HCT116 (cell line): Measurements from ENCODE around the gene RUVBL1. TPM values are rescaled to one million over a fixed set of nuclear protein-coding genes. Genes with fewer than 3 reads are reported as not detected.

Experiments used
- ATAC-seq: fragments of 200-7000 bp; cut with Tn5 transposase; 2 replicates; pipeline ENCODE4 v1.9.1; 2020; ENCODE audit warnings: mild to moderate bottlenecking, moderate library complexity
- BruUV-seq: library from RNA; stranded (reverse); fragments of 400-500 nt; replicated peaks from 2 replicates; lab custom pipeline; 2021; lab: Mats Ljungman, UMichigan
- CTCF ChIA-PET: fragments of 300-600 bp; sonication (Branson Sonifier 250); formaldehyde crosslinking; loops from one replicate; lab custom pipeline; 2021; ENCODE audit warnings: antibody characterized with exemption; lab: Charles Lee
- POLR2A ChIA-PET: fragments of 300-600, 350-600 bp; sonication (Branson Sonifier 250); formaldehyde crosslinking; loops from one replicate; lab custom pipeline; 2021; ENCODE audit warnings: antibody characterized with exemption; lab: Charles Lee
- RAD21 ChIA-PET, 2 experiments: fragments of 300-600 bp; sonication (Branson Sonifier 250); formaldehyde crosslinking; loops; one replicate each; lab custom pipeline; 2023; ENCODE audit warnings: low total read pairs in 2 of 2; ENCODE audit not compliant: uncharacterized antibody in 2 of 2, unreplicated experiment in 2 of 2, low non-redundant PET in 1 of 2; lab: Charles Lee
- DNase-seq: peaks from one replicate; pipeline ENCODE4 v3.0.0-alpha.2; 2010; ENCODE audit warnings: low read depth, low spot score
- H2AFZ ChIP-seq: fragments of 200-600 bp; shearing (Covaris generic), sonication (generic); 2 replicates; pipeline ENCODE4 v1.6.1; 2017; ENCODE audit warnings: low read depth, mixed run types, mixed read lengths, antibody characterized with exemption, low read length; ENCODE audit not compliant: poor library complexity, severe bottlenecking
- H3K27ac ChIP-seq: 2 replicates; pipeline ENCODE4 v1.5.1; 2012; ENCODE audit warnings: low read depth, low read length
- H3K27me3 ChIP-seq: fragments of 200-600 bp; sonication (generic); 2 replicates; pipeline ENCODE4 v1.6.1; 2016; ENCODE audit warnings: mixed run types, low read length, mixed read lengths; ENCODE audit not compliant: insufficient read depth
- H3K36me3 ChIP-seq, 2 experiments: fragments of 200-500 bp in 1 of 2; fragments of 200-600 bp in 1 of 2; sonication (Bioruptor generic) in 1 of 2; sonication (generic) in 1 of 2; 2 replicates each; pipeline versions ENCODE4 v1.5.1 to v1.6.1; 2014 to 2016; ENCODE audit warnings: low read length in 2 of 2, inconsistent platforms in 1 of 2, mixed read lengths in 1 of 2, mixed run types in 1 of 2; ENCODE audit not compliant: insufficient read depth in 2 of 2, control insufficient read depth in 1 of 2
- H3K4me1 ChIP-seq, 2 experiments: fragments of 200-600 bp in 1 of 2; sonication (generic) in 1 of 2; 2 replicates each; pipeline versions ENCODE4 v1.5.1 to v1.6.1; 2012 to 2017; ENCODE audit warnings: low read length in 2 of 2, inconsistent platforms in 1 of 2, mild to moderate bottlenecking in 1 of 2, mixed read lengths in 1 of 2, mixed run types in 1 of 2, moderate library complexity in 1 of 2; ENCODE audit not compliant: insufficient read depth in 2 of 2, control insufficient read depth in 1 of 2
- H3K4me2 ChIP-seq: fragments of 200-600 bp; sonication (generic); 2 replicates; pipeline ENCODE4 v1.6.1; 2017; ENCODE audit warnings: mixed run types, low read length, mixed read lengths
- H3K4me3 ChIP-seq, 2 experiments: fragments of 200-600 bp in 1 of 2; sonication (generic) in 1 of 2; replicated peaks in 1 of 2; 2 replicates each; pipeline ENCODE4 v1.5.1; 2011 to 2016; ENCODE audit warnings: low read length in 2 of 2, control low read depth in 1 of 2, low read depth in 1 of 2, mild to moderate bottlenecking in 1 of 2, mixed read lengths in 1 of 2, mixed run types in 1 of 2
- H3K79me2 ChIP-seq: fragments of 200-600 bp; sonication (generic); 2 replicates; pipeline ENCODE4 v1.6.1; 2017; ENCODE audit warnings: mild to moderate bottlenecking, mixed run types, low read length, moderate library complexity, mixed read lengths; ENCODE audit not compliant: insufficient read depth
- H3K9ac ChIP-seq: fragments of 200-600 bp; sonication (generic); 2 replicates; pipeline ENCODE4 v1.6.1; 2016; ENCODE audit warnings: low read length, mixed read lengths
- H3K9me2 ChIP-seq: fragments of 200-600 bp; sonication (generic), shearing (Covaris generic); 2 replicates; pipeline ENCODE4 v1.6.1; 2017; ENCODE audit warnings: mixed run types, mild to moderate bottlenecking, moderate library complexity; ENCODE audit not compliant: insufficient read depth
- H3K9me3 ChIP-seq, 2 experiments: fragments of 200-500 bp in 1 of 2; fragments of 200-600 bp in 1 of 2; sonication (Bioruptor generic) in 1 of 2; sonication (generic) in 1 of 2; 2 replicates each; pipeline ENCODE4 v1.6.1; 2014 to 2017; ENCODE audit warnings: low read length in 2 of 2, mixed read lengths in 2 of 2, inconsistent platforms in 1 of 2, low read depth in 1 of 2, mild to moderate bottlenecking in 1 of 2, mixed run types in 1 of 2, moderate library complexity in 1 of 2; ENCODE audit not compliant: control insufficient read depth in 1 of 2, insufficient read depth in 1 of 2
- H4K20me1 ChIP-seq: fragments of 200-600 bp; sonication (generic), shearing (Covaris generic); 2 replicates; pipeline ENCODE4 v1.6.1; 2017; ENCODE audit warnings: mixed run types, mild to moderate bottlenecking, moderate library complexity; ENCODE audit not compliant: insufficient read depth
- CBX3 ChIP-seq: IDR thresholded peaks from 2 replicates; pipeline ENCODE4 v1.6.1; 2012; ENCODE audit warnings: low read depth
- EGR1 ChIP-seq: IDR thresholded peaks from 2 replicates; pipeline ENCODE4 v1.6.1; 2012; ENCODE audit warnings: low read depth
- ELF1 ChIP-seq: IDR thresholded peaks from 2 replicates; pipeline ENCODE4 v1.6.1; 2012; ENCODE audit warnings: low read depth, borderline replicate concordance
- EZH2 ChIP-seq: fragments of 200-600 bp; sonication (generic); IDR thresholded peaks from 2 replicates; pipeline ENCODE4 v1.6.1; 2017; ENCODE audit warnings: antibody characterized with exemption, mixed run types
- FOSL1 ChIP-seq: IDR thresholded peaks from 2 replicates; pipeline ENCODE4 v1.6.1; 2012; ENCODE audit warnings: low read depth
- JUND ChIP-seq: IDR thresholded peaks from 2 replicates; pipeline ENCODE4 v1.6.1; 2012
- POLR2A ChIP-seq: IDR thresholded peaks from 2 replicates; pipeline ENCODE4 v1.7.0; 2011; ENCODE audit warnings: borderline replicate concordance; ENCODE audit not compliant: insufficient read depth, insufficient read length; ENCODE audit errors: extremely low read depth
- POLR2AphosphoS5 ChIP-seq: IDR thresholded peaks from 2 replicates; pipeline ENCODE4 v1.6.1; 2011; ENCODE audit warnings: mild to moderate bottlenecking, low read depth, low read length, moderate library complexity
- RAD21 ChIP-seq: IDR thresholded peaks from 2 replicates; pipeline ENCODE4 v1.6.1; 2012; ENCODE audit warnings: low read depth, mild to moderate bottlenecking
- SIN3A ChIP-seq: IDR thresholded peaks from 2 replicates; pipeline ENCODE4 v1.6.1; 2012; ENCODE audit warnings: low read depth
- SP1 ChIP-seq: IDR thresholded peaks from 2 replicates; pipeline ENCODE4 v1.6.1; 2012; ENCODE audit warnings: low read depth
- SRF ChIP-seq: IDR thresholded peaks from 2 replicates; pipeline ENCODE4 v1.6.1; 2012; ENCODE audit warnings: low read depth
- TCF7L2 ChIP-seq: IDR thresholded peaks from 2 replicates; pipeline ENCODE4 v1.7.0; 2011; ENCODE audit warnings: borderline replicate concordance, inconsistent platforms; ENCODE audit not compliant: insufficient read depth, insufficient read length; ENCODE audit errors: extremely low read depth
- YY1 ChIP-seq: IDR thresholded peaks from 2 replicates; pipeline ENCODE4 v1.6.1; 2011; ENCODE audit warnings: low read length, low read depth, moderate library complexity, mild to moderate bottlenecking; ENCODE audit not compliant: insufficient replicate concordance; ENCODE audit errors: extremely low read depth
- ZFX ChIP-seq: fragments of 450-650 bp; IDR thresholded peaks from 2 replicates; pipeline ENCODE4 v1.6.1; 2017
- ZNF274 ChIP-seq: fragments of 200-500 bp; sonication (Bioruptor generic); IDR thresholded peaks from 2 replicates; pipeline ENCODE4 v1.6.1; 2014; ENCODE audit warnings: mild to moderate bottlenecking, low read depth, low read length, inconsistent platforms
- intact Hi-C: fragments of 100-400 bp; cut with micrococcal nuclease; formaldehyde crosslinking; loops from 2 replicates; pipeline ENCODE4 v1.10.0; 2022
- total RNA-seq: library from RNA; stranded (reverse); gene quantifications from one replicate; pipeline ENCODE4 v1.2.1, GENCODE V29; 2021; ENCODE audit not compliant: unreplicated experiment
- TF ChIP-seq, protein P1 (sequence below): IDR thresholded peaks from 2 replicates; pipeline ENCODE4 v1.6.1; 2012
- TF ChIP-seq, protein P2 (sequence below), 3 experiments: fragments of 200-600 bp in 1 of 3; sonication (generic) in 1 of 3; IDR thresholded peaks in 2 of 3; conservative IDR thresholded peaks in 1 of 3; 2 replicates each; pipeline ENCODE4 v1.5.1; 2012 to 2017; ENCODE audit warnings: low read depth in 2 of 3, low read length in 2 of 3, antibody characterized with exemption in 1 of 3, borderline replicate concordance in 1 of 3, control low read depth in 1 of 3, mild to moderate bottlenecking in 1 of 3, mixed read lengths in 1 of 3, mixed run types in 1 of 3, moderate library complexity in 1 of 3; ENCODE audit not compliant: insufficient read depth in 1 of 3
- TF ChIP-seq, protein P3 (sequence below): IDR thresholded peaks from 2 replicates; pipeline ENCODE4 v1.6.1; 2011; ENCODE audit warnings: mild to moderate bottlenecking, low read length, moderate library complexity; ENCODE audit not compliant: insufficient replicate concordance; ENCODE audit errors: extremely low read depth
- TF ChIP-seq, protein P4 (sequence below): IDR thresholded peaks from 2 replicates; pipeline ENCODE4 v1.6.1; 2012; ENCODE audit warnings: low read depth

The RUVBL1 gene
- total RNA-seq, 1 experiment from 2014 or later, result 129 TPM

DNA sequence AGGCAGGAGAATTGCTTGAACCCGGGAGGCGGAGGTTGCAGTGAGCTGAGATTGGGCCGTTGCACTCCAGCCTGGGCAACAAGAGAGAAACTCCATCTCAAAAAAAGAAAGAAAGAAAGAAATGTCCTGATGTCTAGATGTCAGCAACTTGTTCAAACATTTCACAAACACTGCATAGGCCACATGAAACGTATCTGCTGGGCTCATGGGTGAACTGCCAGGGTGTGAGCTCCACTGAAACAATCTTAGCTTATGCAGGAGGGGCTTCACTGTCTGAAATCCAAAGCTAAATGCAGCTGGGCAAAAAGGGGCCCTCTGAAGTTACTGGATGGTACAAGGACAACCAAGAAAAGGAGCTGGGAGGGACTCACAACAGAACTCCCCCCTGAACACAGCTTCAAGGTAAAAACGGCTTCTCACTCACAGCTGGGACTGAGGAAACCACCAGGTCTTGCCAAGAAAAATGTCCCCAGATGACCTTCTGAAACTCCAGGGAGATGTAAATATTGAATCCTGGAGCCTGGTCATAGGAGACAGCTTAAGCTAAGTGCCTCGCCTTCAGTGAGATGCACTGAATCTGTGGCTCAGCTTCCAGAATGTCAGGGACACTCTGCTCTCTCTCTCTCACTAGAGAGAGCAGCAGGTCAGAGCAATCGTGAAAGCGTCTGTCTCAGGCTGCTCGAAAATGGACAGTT is 39.5 kb downstream of the RUVBL1 start:
- no peaks in the 10 kb centered on the region for H3K9me2 ChIP-seq
- no peak overlapping the region for H2AFZ ChIP-seq
- H3K4me1 ChIP-seq, result peaks cover 0 to 12% of the 10 kb centered on the region in 2 experiments; a peak in 3 of 4 replicates
- no peak overlapping the region for H3K27ac ChIP-seq
- H3K79me2 ChIP-seq, result peaks cover 30% of the 10 kb centered on the region
- no peaks in the 10 kb centered on the region for H3K9me3 ChIP-seq
- H3K27me3 ChIP-seq, result no peaks in the 10 kb centered on the region
- BruUV-seq, result no TSS peak
- intact Hi-C loops, result no loop called here
- ATAC-seq, result no peak
- ChIA-PET CTCF (no interaction called here), POLR2A (no interaction called here)
- TF ChIP-seq SP1 (no peak), JUND (no peak), ZNF274 (no peak), SRF (no peak), CBX3 (no peak), FOSL1 (no peak), RAD21 (no peak), EZH2 (no peak), EGR1 (no peak), POLR2AphosphoS5 (no peak), TCF7L2 (no peak), YY1 (no peak), ZFX (no peak), SIN3A (no peak), POLR2A (no peak), ELF1 (no peak)
- TF ChIP-seq, protein P1, sequence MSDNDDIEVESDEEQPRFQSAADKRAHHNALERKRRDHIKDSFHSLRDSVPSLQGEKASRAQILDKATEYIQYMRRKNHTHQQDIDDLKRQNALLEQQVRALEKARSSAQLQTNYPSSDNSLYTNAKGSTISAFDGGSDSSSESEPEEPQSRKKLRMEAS, result no peak
- TF ChIP-seq, protein P2, sequence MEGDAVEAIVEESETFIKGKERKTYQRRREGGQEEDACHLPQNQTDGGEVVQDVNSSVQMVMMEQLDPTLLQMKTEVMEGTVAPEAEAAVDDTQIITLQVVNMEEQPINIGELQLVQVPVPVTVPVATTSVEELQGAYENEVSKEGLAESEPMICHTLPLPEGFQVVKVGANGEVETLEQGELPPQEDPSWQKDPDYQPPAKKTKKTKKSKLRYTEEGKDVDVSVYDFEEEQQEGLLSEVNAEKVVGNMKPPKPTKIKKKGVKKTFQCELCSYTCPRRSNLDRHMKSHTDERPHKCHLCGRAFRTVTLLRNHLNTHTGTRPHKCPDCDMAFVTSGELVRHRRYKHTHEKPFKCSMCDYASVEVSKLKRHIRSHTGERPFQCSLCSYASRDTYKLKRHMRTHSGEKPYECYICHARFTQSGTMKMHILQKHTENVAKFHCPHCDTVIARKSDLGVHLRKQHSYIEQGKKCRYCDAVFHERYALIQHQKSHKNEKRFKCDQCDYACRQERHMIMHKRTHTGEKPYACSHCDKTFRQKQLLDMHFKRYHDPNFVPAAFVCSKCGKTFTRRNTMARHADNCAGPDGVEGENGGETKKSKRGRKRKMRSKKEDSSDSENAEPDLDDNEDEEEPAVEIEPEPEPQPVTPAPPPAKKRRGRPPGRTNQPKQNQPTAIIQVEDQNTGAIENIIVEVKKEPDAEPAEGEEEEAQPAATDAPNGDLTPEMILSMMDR (IDR thresholded peaks at IDR 0.05 in 2 of 3, conservative IDR thresholded peaks at IDR 0.05 in 1 of 3; ENCODE audit: borderline replicate concordance in 1 of 3, insufficient read depth in 1 of 3, low read depth in 2 of 3, low read length in 2 of 3), result no peak
- TF ChIP-seq, protein P3, sequence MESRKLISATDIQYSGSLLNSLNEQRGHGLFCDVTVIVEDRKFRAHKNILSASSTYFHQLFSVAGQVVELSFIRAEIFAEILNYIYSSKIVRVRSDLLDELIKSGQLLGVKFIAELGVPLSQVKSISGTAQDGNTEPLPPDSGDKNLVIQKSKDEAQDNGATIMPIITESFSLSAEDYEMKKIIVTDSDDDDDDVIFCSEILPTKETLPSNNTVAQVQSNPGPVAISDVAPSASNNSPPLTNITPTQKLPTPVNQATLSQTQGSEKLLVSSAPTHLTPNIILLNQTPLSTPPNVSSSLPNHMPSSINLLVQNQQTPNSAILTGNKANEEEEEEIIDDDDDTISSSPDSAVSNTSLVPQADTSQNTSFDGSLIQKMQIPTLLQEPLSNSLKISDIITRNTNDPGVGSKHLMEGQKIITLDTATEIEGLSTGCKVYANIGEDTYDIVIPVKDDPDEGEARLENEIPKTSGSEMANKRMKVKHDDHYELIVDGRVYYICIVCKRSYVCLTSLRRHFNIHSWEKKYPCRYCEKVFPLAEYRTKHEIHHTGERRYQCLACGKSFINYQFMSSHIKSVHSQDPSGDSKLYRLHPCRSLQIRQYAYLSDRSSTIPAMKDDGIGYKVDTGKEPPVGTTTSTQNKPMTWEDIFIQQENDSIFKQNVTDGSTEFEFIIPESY, result no peak
- TF ChIP-seq, protein P4, sequence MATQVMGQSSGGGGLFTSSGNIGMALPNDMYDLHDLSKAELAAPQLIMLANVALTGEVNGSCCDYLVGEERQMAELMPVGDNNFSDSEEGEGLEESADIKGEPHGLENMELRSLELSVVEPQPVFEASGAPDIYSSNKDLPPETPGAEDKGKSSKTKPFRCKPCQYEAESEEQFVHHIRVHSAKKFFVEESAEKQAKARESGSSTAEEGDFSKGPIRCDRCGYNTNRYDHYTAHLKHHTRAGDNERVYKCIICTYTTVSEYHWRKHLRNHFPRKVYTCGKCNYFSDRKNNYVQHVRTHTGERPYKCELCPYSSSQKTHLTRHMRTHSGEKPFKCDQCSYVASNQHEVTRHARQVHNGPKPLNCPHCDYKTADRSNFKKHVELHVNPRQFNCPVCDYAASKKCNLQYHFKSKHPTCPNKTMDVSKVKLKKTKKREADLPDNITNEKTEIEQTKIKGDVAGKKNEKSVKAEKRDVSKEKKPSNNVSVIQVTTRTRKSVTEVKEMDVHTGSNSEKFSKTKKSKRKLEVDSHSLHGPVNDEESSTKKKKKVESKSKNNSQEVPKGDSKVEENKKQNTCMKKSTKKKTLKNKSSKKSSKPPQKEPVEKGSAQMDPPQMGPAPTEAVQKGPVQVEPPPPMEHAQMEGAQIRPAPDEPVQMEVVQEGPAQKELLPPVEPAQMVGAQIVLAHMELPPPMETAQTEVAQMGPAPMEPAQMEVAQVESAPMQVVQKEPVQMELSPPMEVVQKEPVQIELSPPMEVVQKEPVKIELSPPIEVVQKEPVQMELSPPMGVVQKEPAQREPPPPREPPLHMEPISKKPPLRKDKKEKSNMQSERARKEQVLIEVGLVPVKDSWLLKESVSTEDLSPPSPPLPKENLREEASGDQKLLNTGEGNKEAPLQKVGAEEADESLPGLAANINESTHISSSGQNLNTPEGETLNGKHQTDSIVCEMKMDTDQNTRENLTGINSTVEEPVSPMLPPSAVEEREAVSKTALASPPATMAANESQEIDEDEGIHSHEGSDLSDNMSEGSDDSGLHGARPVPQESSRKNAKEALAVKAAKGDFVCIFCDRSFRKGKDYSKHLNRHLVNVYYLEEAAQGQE, result no peak
- TF ChIP-seq, all 23 proteins: peak for 0
- Histone ChIP-seq H4K20me1 (peaks cover 4% of the 10 kb centered on the region; the same call in 1 of the 2 replicates), H3K9ac (no peak overlapping the region), H3K36me3 (peaks cover 17 to 60% of the 10 kb centered on the region in 2 experiments), H3K4me2 (no peak overlapping the region), H3K4me3 (no peak overlapping the region)
- DNase-seq, result no peak
- RAD21 ChIA-PET, result no interaction called here
